IPS-20b (cell line): ENCODE results near the gene HIP1R.

ENCODE experiments used
- H3K27ac ChIP-seq: one replicate; pipeline ENCODE4 v1.5.1; 2013; ENCODE audit warnings: low read length
- H3K27me3 ChIP-seq: 2 replicates; pipeline ENCODE4 v1.6.1; 2013; ENCODE audit warnings: mild to moderate bottlenecking, low read length, inconsistent platforms; ENCODE audit not compliant: insufficient read depth
- H3K36me3 ChIP-seq: 2 replicates; pipeline ENCODE4 v1.6.1; 2013; ENCODE audit warnings: low read depth, mild to moderate bottlenecking, inconsistent platforms, low read length, moderate library complexity; ENCODE audit not compliant: insufficient read depth
- H3K4me1 ChIP-seq: 2 replicates; pipeline ENCODE4 v1.6.1; 2013; ENCODE audit warnings: mild to moderate bottlenecking, control low read depth, inconsistent platforms, low read length, moderate library complexity; ENCODE audit not compliant: insufficient read depth
- H3K4me3 ChIP-seq: 2 replicates; pipeline ENCODE4 v1.5.1; 2013; ENCODE audit warnings: mild to moderate bottlenecking, low read length, inconsistent platforms
- H3K9ac ChIP-seq: 2 replicates; pipeline ENCODE4 v1.6.1; 2013; ENCODE audit warnings: low read depth, mild to moderate bottlenecking, inconsistent platforms, low read length, moderate library complexity
- H3K9me3 ChIP-seq: 2 replicates; pipeline ENCODE4 v1.6.1; 2013; ENCODE audit warnings: mild to moderate bottlenecking, low read depth, low read length, inconsistent platforms; ENCODE audit not compliant: insufficient read depth

Gene HIP1R

DNA sequence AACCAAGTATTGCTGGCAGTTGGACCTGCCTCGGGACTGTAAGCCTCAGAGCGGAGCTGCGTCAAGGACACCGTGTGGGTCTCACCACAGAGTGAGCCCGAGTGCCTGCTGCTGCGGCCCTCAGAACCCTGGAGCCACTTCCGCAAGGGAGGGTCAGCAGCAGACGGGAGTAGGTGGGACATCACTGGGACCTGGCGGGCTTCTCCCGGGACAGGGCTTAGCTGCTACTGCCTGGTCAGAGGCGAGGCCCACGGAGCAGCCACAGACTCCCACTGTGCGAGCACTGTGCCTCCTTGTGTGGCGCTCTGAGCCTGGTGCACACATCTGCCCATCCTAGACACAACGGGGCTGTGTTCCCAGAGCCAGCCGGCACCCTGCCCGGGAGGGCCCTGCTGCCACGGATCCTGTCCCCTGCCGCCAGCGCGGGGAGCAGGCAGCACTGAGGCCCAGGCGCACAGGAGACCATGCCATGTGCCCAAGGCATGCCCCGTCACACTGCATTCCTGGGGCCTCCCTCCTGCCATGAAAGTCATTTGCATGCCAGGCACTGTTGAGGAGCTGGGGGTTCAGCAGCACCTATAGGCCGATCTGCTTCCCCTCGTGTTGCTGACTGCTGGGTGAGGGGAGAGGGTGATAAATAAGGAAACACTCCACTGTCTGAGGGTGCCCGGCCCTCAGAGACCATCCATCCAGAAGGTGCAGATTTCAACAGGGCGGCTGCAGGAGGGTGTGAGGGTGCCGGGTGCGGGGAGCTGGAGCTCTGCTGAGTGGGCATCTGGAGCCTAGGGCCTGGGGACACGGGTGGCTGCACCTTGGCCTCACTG is 10.0 kb downstream of the HIP1R start:
- Histone ChIP-seq H3K36me3 (no peaks in the 10 kb centered on the region), H3K4me3 (no peak overlapping the region), H3K9ac (no peak overlapping the region), H3K9me3 (no peaks in the 10 kb centered on the region), H3K27ac (no peak overlapping the region), H3K4me1 (0 out of 2 replicates have a peak, but pooled peaks cover 10% of the 10 kb centered on the region), H3K27me3 (no peaks in the 10 kb centered on the region)

DNA sequence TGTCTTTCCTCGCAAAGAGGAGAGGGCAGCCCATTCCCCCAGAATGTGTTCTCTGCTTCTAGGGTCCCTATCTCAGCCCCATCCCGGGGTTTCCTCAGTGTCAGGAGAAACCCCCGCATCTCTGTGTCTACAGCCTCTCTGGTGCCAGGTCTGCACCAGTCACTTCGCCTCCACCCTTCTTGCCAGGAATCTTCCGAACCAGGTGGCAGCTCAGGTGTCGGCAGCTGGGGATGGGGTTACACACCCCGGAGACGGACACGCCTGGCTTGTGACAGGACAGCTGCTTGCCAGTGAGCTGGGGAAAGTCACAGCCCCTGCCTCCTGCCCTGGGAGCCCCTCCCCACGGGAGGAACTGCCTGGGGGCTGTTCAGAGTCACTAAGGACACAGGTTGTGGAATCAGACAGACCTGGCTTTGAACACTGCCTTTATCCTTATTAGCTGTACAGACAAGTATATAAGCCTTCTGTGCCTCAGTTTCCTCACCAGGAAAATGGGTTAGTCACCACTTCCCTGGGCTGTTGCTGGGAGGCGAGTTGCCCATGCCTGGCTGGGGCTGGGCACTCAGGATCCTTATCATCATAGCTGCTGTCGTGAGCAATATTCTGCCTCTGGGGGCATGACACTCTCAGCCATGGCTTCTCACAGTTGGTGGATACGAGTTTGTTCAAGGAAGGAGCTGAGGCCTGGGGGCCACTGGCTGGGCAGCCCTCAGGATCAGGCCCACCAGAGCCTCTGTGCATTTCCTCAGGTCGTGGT is 10.8 kb downstream of the HIP1R start:
- H3K36me3 ChIP-seq: no peaks in the 10 kb centered on the region
- no peaks in the 10 kb centered on the region for H3K27me3 ChIP-seq
- no peak overlapping the region for H3K27ac ChIP-seq
- H3K4me3 ChIP-seq: no peak overlapping the region
- no peak overlapping the region for H3K9ac ChIP-seq
- H3K9me3 ChIP-seq: no peaks in the 10 kb centered on the region
- 0 out of 2 replicates have a peak, but pooled peaks cover 10% of the 10 kb centered on the region for H3K4me1 ChIP-seq

DNA sequence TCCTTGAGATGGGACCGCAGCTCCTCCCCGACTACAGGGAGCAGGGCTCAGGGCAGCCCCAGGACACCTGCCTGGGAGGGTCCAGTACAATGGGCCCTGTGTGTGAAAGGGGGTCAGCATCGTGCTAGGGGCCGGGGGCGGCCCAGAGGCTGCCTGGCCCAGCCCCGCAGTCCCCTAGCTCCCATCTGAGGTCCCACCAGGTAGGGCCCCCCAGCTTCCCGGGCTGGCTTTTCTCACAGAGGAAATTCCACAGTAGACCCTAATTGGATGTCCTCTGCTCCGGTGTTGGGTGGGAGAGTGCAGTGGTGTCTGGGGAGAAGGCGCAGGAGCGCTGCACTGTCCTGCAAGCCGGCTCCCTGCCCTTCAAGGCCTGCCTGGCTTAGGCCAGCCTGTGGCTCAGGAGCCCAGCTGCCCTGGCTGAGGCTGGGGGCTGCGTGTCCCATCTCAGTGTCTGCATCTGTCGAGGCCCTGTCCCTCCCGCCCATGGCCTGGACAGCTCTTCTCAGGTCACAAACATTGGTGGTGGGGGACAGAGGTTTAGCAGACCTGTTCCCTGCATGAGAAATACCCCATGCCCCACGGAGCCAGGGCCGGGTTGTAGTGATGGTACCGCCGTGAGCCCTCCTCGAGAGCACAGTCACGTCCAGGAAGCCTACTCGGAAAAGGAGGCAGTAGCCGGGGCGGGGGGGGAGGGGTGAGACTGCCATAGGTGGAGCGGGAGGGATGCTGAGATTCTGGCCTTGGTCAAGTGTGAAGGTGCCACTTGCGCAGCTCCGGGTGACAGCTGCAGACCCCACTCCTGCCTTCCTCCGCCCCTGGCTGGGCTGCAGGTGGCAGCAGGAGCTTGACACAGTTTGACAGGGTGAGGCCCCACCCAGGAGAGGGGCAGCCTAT is 11.6 kb downstream of the HIP1R start:
- Histone ChIP-seq H3K9ac (no peak overlapping the region), H3K36me3 (no peaks in the 10 kb centered on the region), H3K27ac (no peak overlapping the region), H3K9me3 (no peaks in the 10 kb centered on the region), H3K27me3 (no peaks in the 10 kb centered on the region), H3K4me1 (0 out of 2 replicates have a peak, but pooled peaks cover 3% of the 10 kb centered on the region), H3K4me3 (no peak overlapping the region)

DNA sequence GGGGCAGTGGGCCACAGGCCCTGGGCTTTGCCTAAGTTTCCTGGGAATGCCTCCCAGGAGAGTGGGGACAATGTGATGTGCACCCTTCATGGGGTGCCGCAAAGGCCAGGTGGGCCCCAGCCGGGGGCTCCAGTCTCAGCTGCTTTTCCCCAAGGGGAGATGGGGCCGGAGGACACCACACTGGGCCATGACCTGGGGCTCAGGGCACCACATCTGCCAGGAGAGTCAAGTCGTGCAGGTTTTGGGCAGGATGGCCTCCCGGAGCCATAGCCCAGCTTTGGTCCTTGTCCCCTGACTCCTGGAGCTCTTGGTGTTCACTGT is 12.2 kb downstream of the HIP1R start:
- no peak overlapping the region for H3K9ac ChIP-seq
- no peaks in the 10 kb centered on the region for H3K27me3 ChIP-seq
- no peaks in the 10 kb centered on the region for H3K4me1 ChIP-seq
- no peaks in the 10 kb centered on the region for H3K9me3 ChIP-seq
- H3K27ac ChIP-seq: no peak overlapping the region
- H3K4me3 ChIP-seq: no peak overlapping the region
- H3K36me3 ChIP-seq: no peaks in the 10 kb centered on the region

DNA sequence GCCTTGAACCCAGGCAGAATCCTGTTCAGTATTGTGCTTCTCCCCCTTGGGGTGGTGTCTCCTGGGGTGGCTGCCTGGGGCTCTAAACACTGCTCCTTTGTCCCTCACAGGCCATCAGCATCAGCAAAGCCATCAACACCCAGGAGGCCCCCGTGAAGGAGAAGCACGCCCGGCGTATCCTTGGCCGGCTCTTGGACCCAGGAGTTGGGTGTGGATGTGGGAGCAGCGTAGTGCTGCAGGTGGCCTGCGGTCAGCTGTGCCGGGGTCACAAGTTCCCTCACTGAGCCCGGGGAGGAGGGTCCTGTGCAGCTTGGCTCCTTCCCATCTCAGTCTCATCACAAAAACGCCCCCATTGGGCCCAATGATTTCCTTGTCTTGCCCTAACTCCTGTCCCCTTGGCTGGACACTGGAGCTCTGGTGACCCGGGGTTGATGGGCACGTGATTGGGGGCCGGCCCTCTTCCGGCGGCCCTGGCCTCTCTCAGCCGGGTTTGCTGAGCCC is 12.7 kb downstream of the HIP1R start:
- no peak overlapping the region for H3K9ac ChIP-seq
- no peaks in the 10 kb centered on the region for H3K36me3 ChIP-seq
- no peaks in the 10 kb centered on the region for H3K27me3 ChIP-seq

DNA sequence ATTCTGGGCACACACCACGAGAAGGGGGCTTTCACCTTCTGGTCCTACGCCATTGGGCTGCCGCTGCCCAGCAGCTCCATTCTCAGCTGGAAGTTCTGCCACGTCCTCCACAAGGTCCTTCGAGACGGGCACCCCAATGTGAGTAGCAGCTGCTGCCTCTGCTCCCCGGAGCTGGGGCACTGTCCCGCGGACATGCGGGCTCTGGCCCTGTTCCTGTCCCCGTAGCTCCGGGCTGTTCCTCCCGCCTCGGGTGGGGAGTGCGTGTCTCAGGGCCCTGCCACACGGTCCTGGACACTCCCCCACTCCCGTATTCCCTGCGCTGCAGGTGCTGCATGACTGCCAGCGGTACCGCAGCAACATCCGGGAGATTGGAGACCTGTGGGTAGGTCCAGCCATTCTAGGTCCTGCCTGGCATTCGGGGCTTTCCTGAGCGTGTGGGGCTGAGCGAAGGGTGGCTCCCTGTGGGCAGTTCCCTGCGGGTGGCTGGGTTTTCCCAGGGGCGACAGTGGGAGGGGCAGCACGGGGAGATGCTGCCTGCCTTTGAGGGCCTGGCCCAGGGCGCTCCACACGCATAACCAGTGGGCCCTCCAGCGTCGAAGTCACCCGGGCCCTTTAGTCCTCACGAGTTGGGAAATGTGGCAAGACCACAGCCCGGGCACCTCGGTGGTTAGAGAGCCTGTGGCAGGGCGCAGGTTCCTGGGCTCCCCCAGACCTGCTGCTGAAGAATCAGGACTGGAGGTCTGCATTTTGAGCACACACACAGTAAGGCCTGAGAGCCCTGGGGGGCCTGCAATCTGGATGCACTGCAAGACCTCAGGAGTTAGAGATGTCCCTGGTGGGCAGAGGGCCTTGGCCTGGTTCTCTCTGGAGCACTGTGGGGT is 13.5 kb downstream of the HIP1R start:
- Histone ChIP-seq H3K36me3 (no peaks in the 10 kb centered on the region), H3K9ac (no peak overlapping the region), H3K27me3 (no peaks in the 10 kb centered on the region), H3K27ac (no peak overlapping the region), H3K4me1 (no peaks in the 10 kb centered on the region), H3K9me3 (no peaks in the 10 kb centered on the region), H3K4me3 (no peak overlapping the region)

More for the DNA sequence above, 12.7 kb downstream of the HIP1R start:
- H3K4me3 ChIP-seq: no peak overlapping the region
- H3K4me1 ChIP-seq: no peaks in the 10 kb centered on the region
- H3K27ac ChIP-seq: no peak overlapping the region
- H3K9me3 ChIP-seq: no peaks in the 10 kb centered on the region

DNA sequence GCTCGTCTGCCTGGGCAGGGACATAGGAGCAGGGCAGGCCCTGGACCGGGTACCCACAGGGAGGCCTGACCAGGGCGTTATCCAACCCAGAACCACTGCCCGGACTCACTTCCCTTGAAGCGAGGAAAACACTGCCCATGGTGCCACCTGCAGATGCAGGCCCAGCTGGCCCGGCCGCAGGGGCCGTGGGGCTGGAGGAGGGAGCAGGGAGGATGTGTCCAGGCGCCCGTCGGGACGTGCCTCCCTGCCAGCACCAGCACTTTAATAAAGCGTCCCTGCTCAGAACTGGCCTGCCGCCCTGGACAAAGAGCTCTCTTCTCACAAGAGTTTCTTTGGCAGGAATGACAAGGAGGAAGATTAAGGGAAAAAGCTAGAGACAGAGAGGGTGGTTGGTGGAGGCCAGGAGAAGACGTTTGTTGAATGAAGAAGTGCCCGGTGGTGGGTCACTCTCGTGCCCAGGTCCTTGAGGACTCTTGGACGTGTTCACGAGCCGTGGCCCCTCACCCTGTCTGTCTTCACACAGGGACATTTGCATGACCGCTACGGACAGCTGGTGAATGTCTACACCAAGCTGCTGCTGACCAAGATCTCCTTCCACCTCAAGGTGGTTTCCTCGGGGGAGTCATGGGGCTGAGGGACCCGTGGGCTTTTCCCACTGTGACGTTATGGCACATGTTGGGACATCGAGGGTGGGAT is 14.2 kb downstream of the HIP1R start:
- Histone ChIP-seq H3K27ac (no peak overlapping the region), H3K36me3 (no peaks in the 10 kb centered on the region), H3K4me1 (no peaks in the 10 kb centered on the region), H3K4me3 (no peak overlapping the region), H3K27me3 (no peaks in the 10 kb centered on the region), H3K9me3 (no peaks in the 10 kb centered on the region), H3K9ac (no peak overlapping the region)

DNA sequence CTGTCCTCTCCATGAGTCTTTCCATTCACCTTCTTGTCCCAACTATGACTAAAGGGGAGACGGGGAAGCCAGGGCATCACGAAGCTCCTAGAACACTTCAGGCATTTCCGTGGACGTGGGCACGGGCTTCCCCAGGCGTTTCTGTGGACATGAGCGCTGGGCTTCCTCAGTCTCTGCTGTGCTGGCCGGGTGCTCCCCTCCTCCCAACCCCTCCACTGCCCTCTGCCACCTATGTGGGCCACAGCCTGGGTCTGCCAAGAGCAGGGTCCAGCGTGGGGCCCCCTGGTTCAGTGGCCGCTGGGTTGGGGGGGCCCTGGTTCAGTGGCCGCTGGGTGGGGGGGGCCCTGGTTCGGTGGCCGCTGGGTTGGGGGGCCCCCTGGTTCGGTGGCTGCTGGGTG is 14.8 kb downstream of the HIP1R start:
- no peaks in the 10 kb centered on the region for H3K27me3 ChIP-seq
- H3K36me3 ChIP-seq: no peaks in the 10 kb centered on the region
- H3K27ac ChIP-seq: no peak overlapping the region
- no peak overlapping the region for H3K4me3 ChIP-seq
- no peaks in the 10 kb centered on the region for H3K4me1 ChIP-seq
- no peaks in the 10 kb centered on the region for H3K9me3 ChIP-seq
- no peak overlapping the region for H3K9ac ChIP-seq

DNA sequence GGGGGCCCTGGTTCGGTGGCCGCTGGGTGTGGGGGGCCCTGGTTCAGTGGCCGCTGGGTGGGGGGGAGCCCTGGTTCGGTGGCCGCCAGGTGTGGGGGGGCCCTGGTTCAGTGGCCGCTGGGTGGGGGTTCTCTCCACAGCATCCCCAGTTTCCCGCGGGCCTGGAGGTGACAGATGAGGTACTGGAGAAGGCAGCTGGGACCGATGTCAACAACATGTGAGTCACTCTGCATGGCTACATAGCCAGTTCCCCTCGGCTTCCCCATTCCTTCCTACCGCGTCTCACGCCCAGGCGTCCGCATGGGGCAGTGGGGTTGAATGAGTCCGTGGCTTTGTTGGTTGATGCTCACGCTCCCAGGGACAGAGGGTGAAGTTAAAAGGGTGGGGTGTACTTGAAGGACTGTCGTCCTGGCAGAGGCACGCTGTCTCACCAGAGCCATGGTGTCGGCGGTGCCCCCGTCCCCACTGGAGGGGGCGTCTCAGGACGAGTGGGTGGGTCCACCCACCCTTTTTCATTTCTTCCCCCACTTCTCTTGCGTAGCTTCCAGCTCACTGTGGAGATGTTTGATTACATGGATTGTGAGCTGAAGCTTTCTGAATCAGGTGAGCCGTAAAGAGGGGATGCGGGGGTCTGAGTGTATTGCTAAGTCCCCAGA is 15.6 kb downstream of the HIP1R start:
- Histone ChIP-seq H3K4me3 (no peak overlapping the region), H3K9me3 (no peaks in the 10 kb centered on the region), H3K9ac (no peak overlapping the region), H3K4me1 (no peaks in the 10 kb centered on the region), H3K27me3 (no peaks in the 10 kb centered on the region), H3K27ac (no peak overlapping the region), H3K36me3 (no peaks in the 10 kb centered on the region)

DNA sequence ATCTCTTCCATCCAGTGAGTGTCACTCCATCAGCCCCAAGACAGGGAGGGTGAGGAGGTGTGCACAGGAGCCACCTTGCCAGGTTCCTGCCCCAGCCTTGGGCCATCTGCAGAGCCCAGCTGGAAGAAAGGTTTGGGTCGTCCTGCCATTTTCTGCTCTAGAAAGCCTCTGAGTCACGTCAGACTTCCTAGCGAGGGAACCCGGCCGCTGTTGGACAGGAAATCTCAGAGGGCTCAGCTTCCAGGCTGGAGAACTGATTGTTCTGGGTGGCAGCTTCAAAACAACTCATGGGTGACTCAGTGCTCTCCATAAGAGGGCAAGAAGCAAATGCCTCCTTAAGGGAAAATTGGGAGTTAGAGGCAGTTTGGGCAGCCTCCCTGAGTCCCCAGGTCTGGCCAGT is 16.6 kb downstream of the HIP1R start:
- Histone ChIP-seq H3K9me3 (no peaks in the 10 kb centered on the region), H3K4me3 (no peak overlapping the region), H3K27ac (no peak overlapping the region), H3K36me3 (no peaks in the 10 kb centered on the region), H3K27me3 (no peaks in the 10 kb centered on the region), H3K4me1 (no peaks in the 10 kb centered on the region), H3K9ac (no peak overlapping the region)
